NCI-H226 (cell line): ENCODE data around the gene NT5C2.
"Not testable (repeated sequence)": the region's sequence is repeated elsewhere in the genome, so short reads cannot be mapped to it uniquely, and the experiment has no call there.

Experiments
- DNase-seq: peaks from one replicate; pipeline ENCODE4 v3.0.0-alpha.2; 2015

Gene NT5C2

GRCh38 chr10:103082683-103083082 lies 110.4 kb downstream of the NT5C2 start:
- no peak for DNase-seq

GRCh38 chr10:103080891-103081581 lies 112.0 kb downstream of the NT5C2 start:
- no peak for DNase-seq

GRCh38 chr10:103079946-103080345 lies 113.1 kb downstream of the NT5C2 start:
- no peak for DNase-seq

GRCh38 chr10:103079100-103079499 lies 114.0 kb downstream of the NT5C2 start:
- no peak for DNase-seq

- no peak for DNase-seq
Measured at GRCh38 chr10:103078676-103079075, 114.4 kb downstream of the NT5C2 start.

GRCh38 chr10:103078309-103078615 lies 114.8 kb downstream of the NT5C2 start:
- DNase-seq: no peak

GRCh38 chr10:103077491-103078308 lies 115.4 kb downstream of the NT5C2 start:
- DNase-seq: no peak

GRCh38 chr10:103077020-103077419 lies 116.1 kb downstream of the NT5C2 start:
- no peak for DNase-seq

- DNase-seq: no peak
Measured at GRCh38 chr10:103072891-103073290, 120.2 kb downstream of the NT5C2 start.

- DNase-seq: no peak
Measured at GRCh38 chr10:103072276-103072675, 120.8 kb downstream of the NT5C2 start.

GRCh38 chr10:103069453-103070331 lies 123.4 kb downstream of the NT5C2 start:
- DNase-seq: peak; percentile 34

- DNase-seq: no peak
Measured at GRCh38 chr10:103067956-103068355, 125.1 kb downstream of the NT5C2 start.

- no peak for DNase-seq
Measured at GRCh38 chr10:103067484-103067883, 125.6 kb downstream of the NT5C2 start.

- not testable (repeated sequence) for DNase-seq
Measured at GRCh38 chr10:103067099-103067477, 126.0 kb downstream of the NT5C2 start.

- DNase-seq: no peak
Measured at GRCh38 chr10:103066141-103067098, 126.7 kb downstream of the NT5C2 start.

GRCh38 chr10:103064956-103065355 lies 128.1 kb downstream of the NT5C2 start:
- no peak for DNase-seq

GRCh38 chr10:103062854-103063590 lies 130.1 kb downstream of the NT5C2 start:
- DNase-seq: no peak

- no peak for DNase-seq
Measured at GRCh38 chr10:103060575-103060974, 132.5 kb downstream of the NT5C2 start.

GRCh38 chr10:103058034-103058433 lies 135.0 kb downstream of the NT5C2 start:
- DNase-seq: no peak

- no peak for DNase-seq
Measured at GRCh38 chr10:103055105-103055504, 138.0 kb downstream of the NT5C2 start.

GRCh38 chr10:103054621-103055020 lies 138.5 kb downstream of the NT5C2 start:
- no peak for DNase-seq
